Mesenchymal stem cell (in vitro differentiated cells and primary cell): Measurements from ENCODE around the gene BRD7.

Experiments
- DNase-seq: peaks from one replicate; pipeline ENCODE4 v3.0.0-alpha.2; 2013
- H2AFZ ChIP-seq: one replicate; pipeline ENCODE4 v1.6.1; 2013; ENCODE audit warnings: low read depth, mild to moderate bottlenecking, control low read depth, inconsistent platforms, low read length, moderate library complexity
- H2AK5ac ChIP-seq: 2 replicates; pipeline ENCODE4 v1.6.1; 2013; ENCODE audit warnings: low read length, moderate library complexity, mild to moderate bottlenecking, inconsistent platforms; ENCODE audit not compliant: severe bottlenecking
- H2BK120ac ChIP-seq: one replicate; pipeline ENCODE4 v1.6.1; 2013; ENCODE audit warnings: low read depth, mild to moderate bottlenecking, inconsistent platforms, low read length, moderate library complexity
- H2BK12ac ChIP-seq, 2 experiments: one replicate each; pipeline ENCODE4 v1.6.1; 2013; ENCODE audit warnings: inconsistent platforms in 2 of 2, low read length in 2 of 2, mild to moderate bottlenecking in 2 of 2, moderate library complexity in 2 of 2, control low read depth in 1 of 2
- H2BK15ac ChIP-seq: one replicate; pipeline ENCODE4 v1.6.1; 2013; ENCODE audit warnings: mild to moderate bottlenecking, low read depth, inconsistent platforms; ENCODE audit not compliant: poor library complexity, severe bottlenecking
- H2BK5ac ChIP-seq: 2 replicates; pipeline ENCODE4 v1.6.1; 2013; ENCODE audit warnings: low read depth, mild to moderate bottlenecking, low read length, control low read depth, inconsistent platforms; ENCODE audit not compliant: poor library complexity, severe bottlenecking
- H3K14ac ChIP-seq, 2 experiments: one replicate each; pipeline ENCODE4 v1.6.1; 2013; ENCODE audit warnings: inconsistent platforms in 2 of 2, low read length in 2 of 2, control low read depth in 1 of 2, mild to moderate bottlenecking in 1 of 2, moderate library complexity in 1 of 2
- H3K18ac ChIP-seq, 2 experiments: one replicate each; pipeline ENCODE4 v1.6.1; 2013; ENCODE audit warnings: inconsistent platforms in 2 of 2, low read length in 2 of 2, control low read depth in 1 of 2, low read depth in 1 of 2, mild to moderate bottlenecking in 1 of 2
- H3K23ac ChIP-seq, 2 experiments: one replicate each; pipeline ENCODE4 v1.6.1; 2013; ENCODE audit warnings: inconsistent platforms in 2 of 2, low read length in 2 of 2, mild to moderate bottlenecking in 2 of 2, moderate library complexity in 2 of 2, control low read depth in 1 of 2
- H3K27ac ChIP-seq: 2 replicates; pipeline ENCODE4 v1.5.1; 2013; ENCODE audit warnings: mild to moderate bottlenecking, moderate library complexity, low read length, control low read depth, inconsistent platforms; ENCODE audit not compliant: poor library complexity, severe bottlenecking
- H3K27me3 ChIP-seq, 2 experiments: 2 replicates each; pipeline versions ENCODE4 v1.6.1 to v1.7.0; 2013; ENCODE audit warnings: low read length in 2 of 2, mild to moderate bottlenecking in 2 of 2, moderate library complexity in 2 of 2, control low read depth in 1 of 2, inconsistent platforms in 1 of 2; ENCODE audit not compliant: control insufficient read depth in 1 of 2, insufficient read depth in 1 of 2
- H3K36me3 ChIP-seq, 2 experiments: 2 replicates each; pipeline versions ENCODE4 v1.6.1 to v1.7.0; 2013; ENCODE audit warnings: low read length in 2 of 2, control low read depth in 1 of 2, inconsistent platforms in 1 of 2, low read depth in 1 of 2, mild to moderate bottlenecking in 1 of 2; ENCODE audit not compliant: insufficient read depth in 2 of 2, control insufficient read depth in 1 of 2
- H3K4ac ChIP-seq, 2 experiments: one replicate each; pipeline ENCODE4 v1.6.1; 2013; ENCODE audit warnings: inconsistent platforms in 2 of 2, low read length in 2 of 2, mild to moderate bottlenecking in 2 of 2, moderate library complexity in 2 of 2, control low read depth in 1 of 2, low read depth in 1 of 2
- H3K4me1 ChIP-seq: 2 replicates; pipeline ENCODE4 v1.6.1; 2013; ENCODE audit warnings: low read depth, low read length, control low read depth; ENCODE audit not compliant: control insufficient read depth, insufficient read depth
- H3K4me2 ChIP-seq: 2 replicates; pipeline ENCODE4 v1.6.1; 2013; ENCODE audit warnings: low read length, mild to moderate bottlenecking, inconsistent platforms; ENCODE audit not compliant: poor library complexity, severe bottlenecking
- H3K4me3 ChIP-seq, 2 experiments: 2 replicates each; pipeline versions ENCODE4 v1.5.1 to v1.7.0; 2013; ENCODE audit warnings: low read length in 2 of 2, mild to moderate bottlenecking in 2 of 2, control low read depth in 1 of 2, low read depth in 1 of 2; ENCODE audit not compliant: insufficient read depth in 1 of 2
- H3K79me1 ChIP-seq: replicated peaks from 2 replicates; pipeline ENCODE4 v1.6.1; 2013; ENCODE audit warnings: mild to moderate bottlenecking, control low read depth, low read length, inconsistent platforms; ENCODE audit not compliant: poor library complexity, severe bottlenecking
- H3K9ac ChIP-seq: 2 replicates; pipeline ENCODE4 v1.7.0; 2013; ENCODE audit warnings: mild to moderate bottlenecking, low read length, moderate library complexity
- H3K9me3 ChIP-seq: 2 replicates; pipeline ENCODE4 v1.7.0; 2013; ENCODE audit warnings: mild to moderate bottlenecking, low read length; ENCODE audit not compliant: control insufficient read depth
- H4K8ac ChIP-seq: one replicate; pipeline ENCODE4 v1.6.1; 2013; ENCODE audit warnings: inconsistent platforms, mild to moderate bottlenecking, low read length, moderate library complexity
- H4K91ac ChIP-seq: one replicate; pipeline ENCODE4 v1.6.1; 2013; ENCODE audit warnings: mild to moderate bottlenecking, low read length, inconsistent platforms
- WGBS: methylation state at CpG from one replicate; pipeline ENCODE4 v1.1.7; 2013; ENCODE audit warnings: mixed read lengths; 5-methylcytosine and 5-hydroxymethylcytosine counted together

BRD7 gene

DNA sequence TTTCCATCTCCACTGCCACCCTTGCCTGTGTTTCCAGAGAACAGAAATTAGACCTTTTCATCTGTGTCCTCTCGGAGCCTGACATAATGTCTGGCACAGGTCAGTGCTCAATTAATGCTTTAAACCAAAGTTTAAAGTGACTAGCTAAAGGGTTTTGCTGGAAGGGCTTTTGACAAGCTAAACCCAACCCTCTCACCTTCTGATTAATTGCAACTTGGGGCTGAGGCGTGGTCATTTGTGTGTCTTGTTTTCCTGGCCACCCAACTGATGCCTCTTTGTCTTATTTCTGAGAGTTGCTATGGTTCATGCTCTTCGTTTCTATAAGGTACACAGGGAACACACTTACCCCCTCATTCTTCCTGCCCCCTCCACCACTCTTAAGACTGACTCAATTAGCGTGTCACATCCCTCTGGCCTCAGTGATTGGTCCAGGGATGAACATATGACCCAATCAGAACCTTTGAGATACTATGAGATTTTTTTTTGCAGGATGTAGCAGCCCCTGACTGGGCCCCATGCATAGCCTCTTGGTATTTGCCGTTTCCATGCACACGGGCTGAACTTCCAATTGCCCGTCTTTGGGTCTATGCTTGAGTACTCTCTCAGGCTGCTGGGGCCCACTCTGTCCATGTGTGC lies 15.8 kb upstream of the BRD7 start:
- H3K4me2 ChIP-seq, result no peak overlapping the region
- H2BK15ac ChIP-seq, result no peak overlapping the region
- H3K79me1 ChIP-seq, result no peaks in the 10 kb centered on the region
- no peak overlapping the region for H2BK5ac ChIP-seq
- no peak overlapping the region for H3K23ac ChIP-seq
- H3K27me3 ChIP-seq, result peaks cover 43 to 45% of the 10 kb centered on the region in 2 experiments
- H4K91ac ChIP-seq, result no peak overlapping the region
- no peak overlapping the region for H3K4ac ChIP-seq
- H3K36me3 ChIP-seq, result no peaks in the 10 kb centered on the region
- H3K9me3 ChIP-seq, result no peaks in the 10 kb centered on the region
- no peak overlapping the region for H2AFZ ChIP-seq
- peaks cover 1% of the 10 kb centered on the region for H3K4me1 ChIP-seq
- no peak overlapping the region for H3K14ac ChIP-seq
- DNase-seq, result no peak
- no peak overlapping the region for H3K27ac ChIP-seq
- H2BK12ac ChIP-seq, result no peak overlapping the region
- no peak overlapping the region for H3K18ac ChIP-seq
- H2AK5ac ChIP-seq, result no peak overlapping the region
- no peak overlapping the region for H2BK120ac ChIP-seq
- H4K8ac ChIP-seq, result no peak overlapping the region
- H3K9ac ChIP-seq, result no peak overlapping the region
- 82% methylated on average over 7 of the region's 7 CpGs for WGBS
- no peak overlapping the region for H3K4me3 ChIP-seq

GRCh38 chr16:50381679-50382440 lies 13.1 kb upstream of the BRD7 start:
- H2AFZ ChIP-seq, result no peak overlapping the region

DNA sequence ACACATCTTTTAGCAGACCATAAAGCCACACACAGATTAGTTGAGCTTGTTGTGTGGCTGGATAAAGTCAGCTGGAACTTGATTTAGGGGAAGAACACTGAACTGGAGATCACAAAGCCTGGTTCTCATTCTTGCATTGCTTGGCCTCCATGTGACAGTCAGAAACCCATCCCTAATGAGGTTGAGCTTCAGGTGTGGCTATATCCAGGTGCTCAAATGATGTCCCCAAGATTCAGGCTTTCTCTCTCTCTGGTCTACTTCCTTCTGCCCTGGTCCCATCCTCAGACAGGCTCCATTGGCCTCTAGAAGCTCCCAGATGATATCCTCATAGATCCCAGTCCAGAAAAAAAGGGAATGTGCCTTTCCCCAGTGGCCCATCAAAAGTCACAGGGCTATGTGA lies 9.6 kb upstream of the BRD7 start:
- Histone ChIP-seq H3K18ac (no peak overlapping the region), H4K91ac (no peak overlapping the region), H2BK15ac (no peak overlapping the region), H3K4me3 (no peak overlapping the region), H2AK5ac (no peak overlapping the region), H3K9me3 (no peaks in the 10 kb centered on the region), H3K27me3 (peaks cover 10 to 13% of the 10 kb centered on the region in 2 experiments), H3K14ac (no peak overlapping the region), H3K4me1 (peaks cover 1% of the 10 kb centered on the region), H3K79me1 (no peaks in the 10 kb centered on the region), H2AFZ (no peak overlapping the region), H4K8ac (no peak overlapping the region), H2BK12ac (no peak overlapping the region), H2BK120ac (no peak overlapping the region), H3K4ac (no peak overlapping the region), H2BK5ac (no peak overlapping the region), H3K27ac (no peak overlapping the region), H3K36me3 (no peaks in the 10 kb centered on the region), H3K23ac (no peak overlapping the region), H3K9ac (no peak overlapping the region), H3K4me2 (no peak overlapping the region)
- DNase-seq, result no peak

More at GRCh38 chr16:50381679-50382440, 13.1 kb upstream of the BRD7 start:
- H3K18ac ChIP-seq, result no peak overlapping the region
- H3K4ac ChIP-seq, result no peak overlapping the region
- H2BK5ac ChIP-seq, result no peak overlapping the region
- peaks cover 1% of the 10 kb centered on the region for H3K4me1 ChIP-seq
- H3K4me2 ChIP-seq, result no peak overlapping the region
- no peak overlapping the region for H2BK15ac ChIP-seq
- no peaks in the 10 kb centered on the region for H3K79me1 ChIP-seq
- 73% methylated on average over 7 of the region's 8 CpGs for WGBS
- no peak overlapping the region for H2AK5ac ChIP-seq
- H3K27me3 ChIP-seq, result peaks cover 28 to 33% of the 10 kb centered on the region in 2 experiments
- H3K27ac ChIP-seq, result no peak overlapping the region
- no peaks in the 10 kb centered on the region for H3K36me3 ChIP-seq
- no peak overlapping the region for H4K91ac ChIP-seq
- DNase-seq, result no peak
- H3K9me3 ChIP-seq, result no peaks in the 10 kb centered on the region
- H2BK12ac ChIP-seq, result no peak overlapping the region
- no peak overlapping the region for H4K8ac ChIP-seq
- H3K4me3 ChIP-seq, result no peak overlapping the region
- H3K23ac ChIP-seq, result no peak overlapping the region
- no peak overlapping the region for H2BK120ac ChIP-seq
- no peak overlapping the region for H3K14ac ChIP-seq
- H3K9ac ChIP-seq, result no peak overlapping the region

GRCh38 chr16:50377001-50377400 lies 8.2 kb upstream of the BRD7 start:
- Histone ChIP-seq H3K18ac (no peak overlapping the region), H2AFZ (no peak overlapping the region), H3K9me3 (no peaks in the 10 kb centered on the region), H2BK120ac (no peak overlapping the region), H3K4me1 (peaks cover 6% of the 10 kb centered on the region), H3K4me2 (no peak overlapping the region), H3K4ac (no peak overlapping the region), H3K27me3 (peaks cover 8 to 9% of the 10 kb centered on the region in 2 experiments), H3K23ac (no peak overlapping the region), H4K91ac (no peak overlapping the region), H2AK5ac (no peak overlapping the region), H4K8ac (no peak overlapping the region), H3K14ac (no peak overlapping the region), H2BK5ac (no peak overlapping the region), H2BK12ac (no peak overlapping the region), H3K4me3 (no peak overlapping the region), H3K27ac (no peak overlapping the region), H3K79me1 (no peaks in the 10 kb centered on the region), H3K36me3 (no peaks in the 10 kb centered on the region), H3K9ac (no peak overlapping the region), H2BK15ac (no peak overlapping the region)
- 85% methylated on average over 3 of the region's 4 CpGs for WGBS
- no peak for DNase-seq
